ENCODE data around the gene G6PC2.
A peak's percentile ranks its signal among the peaks of the same experiment; 100 is the strongest.
"Not testable (repeated sequence)": the region's sequence is repeated elsewhere in the genome, so short reads cannot be mapped to it uniquely, and the experiment has no call there.

The G6PC2 gene

DNA sequence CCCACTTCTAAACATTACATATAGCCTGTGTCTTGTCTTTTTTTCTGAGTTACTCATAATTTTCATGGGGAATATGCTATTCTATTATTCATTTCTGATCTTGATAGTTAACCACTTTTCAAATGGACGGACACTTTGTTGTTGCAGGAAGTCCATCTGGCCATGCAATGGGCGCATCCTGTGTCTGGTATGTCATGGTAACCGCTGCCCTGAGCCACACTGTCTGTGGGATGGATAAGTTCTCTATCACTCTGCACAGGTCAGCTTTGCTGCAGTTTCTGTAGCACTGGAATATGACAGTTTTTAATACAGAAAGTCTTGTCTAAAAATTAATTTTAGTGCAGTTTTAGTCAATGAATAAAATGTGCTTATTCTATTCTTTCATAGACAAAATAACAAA lies 3.3 kb downstream of the G6PC2 start:
- DNase-seq (ENCODE audit: low spot score), result no peak

DNA sequence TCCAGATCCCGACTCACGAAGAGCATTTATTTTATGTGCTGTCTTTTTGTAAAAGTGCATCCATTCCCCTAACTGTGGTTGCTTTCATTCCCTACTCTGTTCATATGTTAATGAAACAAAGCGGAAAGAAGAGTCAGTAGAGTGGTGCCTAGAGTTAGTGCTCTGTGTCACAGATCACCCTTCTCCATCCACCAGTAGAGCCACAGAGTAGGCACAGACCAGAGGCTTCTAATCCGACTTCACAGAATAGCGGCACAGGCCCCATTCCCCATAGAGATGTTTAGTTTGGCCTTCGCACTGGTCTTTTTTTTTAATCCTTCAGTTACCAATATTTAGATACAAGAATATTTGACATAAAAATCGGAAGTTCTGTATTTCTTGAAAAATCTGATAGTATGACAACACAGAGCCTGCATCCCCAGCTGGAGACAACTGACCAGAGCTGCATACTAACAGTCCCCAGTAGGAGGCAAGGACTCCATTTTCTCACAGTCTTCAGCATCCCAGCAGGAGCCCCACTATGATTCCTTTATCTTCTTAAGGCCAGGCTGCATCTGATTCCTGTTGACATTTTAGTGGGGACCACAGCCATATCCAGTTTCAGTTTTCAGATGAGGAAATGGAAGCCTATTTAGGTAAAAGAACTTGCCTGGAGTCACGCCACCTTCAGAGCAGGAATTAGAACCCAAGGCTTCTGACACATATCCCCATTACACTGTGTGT lies 7.0 kb downstream of the G6PC2 start:
- DNase-seq (ENCODE audit: low spot score), result no peak

DNA sequence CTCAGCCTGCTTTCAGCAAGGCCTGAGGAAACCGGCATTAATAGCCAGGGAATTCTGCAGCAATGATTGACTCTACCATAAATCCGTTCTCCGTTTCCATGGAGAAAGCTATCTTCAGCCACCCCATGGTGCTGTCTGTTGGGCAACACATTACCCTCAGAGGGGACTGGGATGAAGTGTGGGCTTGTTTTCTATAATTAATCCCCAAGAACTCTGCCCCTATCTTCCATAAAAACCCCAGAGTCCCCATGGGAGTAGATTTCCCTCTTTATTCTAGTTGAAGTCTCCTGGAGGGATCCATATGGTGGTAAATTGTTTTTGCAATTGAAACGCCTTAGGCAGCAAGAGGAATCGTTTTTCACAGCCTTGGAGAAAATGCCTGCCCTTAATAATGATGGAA lies 9.2 kb downstream of the G6PC2 start:
- DNase-seq (ENCODE audit: low spot score), result peak; percentile 15

DNA sequence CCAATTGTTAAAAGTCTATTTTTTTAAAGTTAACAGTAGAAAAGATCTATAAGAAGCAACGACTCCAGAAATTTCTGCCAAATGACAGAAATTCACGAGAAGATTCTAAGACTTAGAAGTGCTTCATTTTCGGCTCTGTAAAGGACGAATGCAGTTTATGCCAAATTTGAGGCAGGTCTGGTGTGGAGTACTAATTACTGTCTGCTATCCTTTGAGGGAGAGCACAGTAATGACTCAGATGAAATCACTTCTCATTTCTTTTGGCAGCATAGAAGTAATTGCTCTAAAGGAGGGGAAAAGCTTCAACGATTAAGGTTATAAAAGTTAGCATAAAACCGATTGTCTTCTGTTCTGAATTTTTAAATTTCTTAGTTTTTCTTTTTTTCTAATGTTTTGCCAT lies 11.4 kb downstream of the G6PC2 start:
- DNase-seq (ENCODE audit: low spot score), result peak; percentile 48

DNA sequence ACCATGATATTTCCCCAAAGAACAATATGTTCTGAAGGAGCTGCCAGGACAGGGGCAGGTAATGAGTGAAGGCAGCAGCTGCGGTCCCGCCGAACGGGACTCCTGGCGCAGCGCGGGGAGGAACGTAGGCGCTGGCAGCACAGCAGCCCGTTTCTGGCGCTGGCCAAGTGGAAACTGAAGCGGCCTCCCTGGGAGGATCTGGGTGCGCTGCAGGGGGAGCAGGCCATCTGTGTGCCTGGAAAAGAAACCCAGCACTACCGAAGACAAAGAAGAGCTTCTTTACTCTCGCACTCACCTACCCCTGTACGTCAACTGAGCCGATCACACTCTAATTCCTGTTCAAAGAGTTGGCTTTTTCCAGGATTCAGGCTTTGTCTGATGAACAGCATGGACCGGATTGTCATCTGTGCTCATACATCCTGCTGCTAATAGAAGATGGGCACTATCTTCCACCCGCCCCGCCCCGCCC lies 11.8 kb downstream of the G6PC2 start:
- DNase-seq (ENCODE audit: low spot score), result peak; percentile 51

DNA sequence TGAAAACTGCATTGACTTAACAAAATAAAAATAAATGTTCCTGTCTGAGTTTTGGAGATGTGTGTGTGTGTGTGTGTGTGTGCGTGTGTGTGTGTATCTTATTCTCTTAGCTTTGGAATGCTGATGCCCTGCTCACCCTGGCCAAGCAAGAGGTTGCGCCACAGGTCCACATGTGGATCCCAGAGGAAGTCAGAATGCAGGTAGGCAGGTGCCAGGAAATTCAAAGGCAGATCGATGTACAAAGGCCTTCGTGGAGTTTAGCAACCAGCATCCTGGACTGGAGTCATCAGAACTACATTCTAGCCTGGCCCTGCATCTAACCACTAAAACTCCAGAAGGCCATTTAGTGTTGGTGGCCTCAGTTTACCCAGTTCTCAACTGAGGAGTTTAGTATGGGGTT lies 12.4 kb downstream of the G6PC2 start:
- DNase-seq (ENCODE audit: low spot score), result no peak

DNA sequence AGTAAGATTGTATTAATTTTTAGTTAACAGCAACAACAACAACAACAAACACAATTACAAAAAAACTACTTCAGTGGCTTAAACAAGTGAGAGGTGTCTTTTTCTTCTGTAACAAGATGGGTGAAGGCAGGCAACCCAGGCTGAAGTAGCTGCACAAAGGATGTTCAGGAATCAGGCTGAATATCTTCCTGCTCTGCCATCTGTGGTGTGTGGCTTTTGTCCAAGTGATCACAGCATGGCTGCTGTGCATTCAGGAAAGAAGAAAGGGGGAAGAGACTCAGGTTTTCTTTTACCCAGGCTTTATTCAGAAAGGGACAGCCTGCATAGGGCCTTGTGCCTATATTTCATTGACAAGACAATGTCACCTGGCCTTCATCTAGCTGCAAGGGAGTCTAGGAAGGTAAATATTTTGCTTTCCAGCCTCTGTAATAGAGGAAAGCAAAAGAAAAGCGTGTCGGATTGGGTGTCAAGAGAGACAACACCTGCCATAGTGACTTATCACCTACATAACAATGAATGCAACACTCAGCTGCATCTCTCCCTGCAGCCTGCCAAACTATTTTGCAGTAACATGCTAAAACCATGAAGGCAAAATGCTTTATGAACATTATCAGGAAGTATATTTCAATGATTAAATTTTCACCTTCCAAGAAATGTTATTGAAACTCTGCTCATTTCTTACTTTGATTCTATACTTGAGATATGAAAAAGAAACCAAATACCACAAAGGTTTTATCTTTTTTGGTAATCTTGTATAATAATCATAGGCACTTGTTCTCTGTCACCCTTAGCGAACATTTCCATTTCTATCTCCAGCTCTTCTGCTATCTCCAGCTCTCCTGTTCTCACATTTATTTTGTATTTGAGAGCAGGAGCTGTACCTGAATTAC lies 14.6 kb downstream of the G6PC2 start:
- DNase-seq (ENCODE audit: low spot score), result peak; percentile 38

DNA sequence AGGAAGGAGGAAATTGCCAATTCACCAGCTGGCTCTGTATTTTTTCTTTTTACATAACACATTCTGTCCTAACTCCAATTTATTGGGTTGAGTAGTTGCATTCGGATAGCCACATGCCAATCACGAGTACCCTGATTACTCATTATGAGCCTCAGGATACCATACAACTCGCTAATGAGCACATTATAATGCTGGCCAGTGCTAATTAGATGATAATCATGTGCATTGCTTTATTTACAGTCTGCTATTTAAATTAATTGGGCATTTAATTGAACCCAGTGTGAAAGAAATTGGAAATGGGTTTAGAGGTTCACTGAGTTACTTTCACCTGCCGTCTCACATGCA lies 15.2 kb downstream of the G6PC2 start:
- DNase-seq (ENCODE audit: low spot score), result peak; percentile 30

DNA sequence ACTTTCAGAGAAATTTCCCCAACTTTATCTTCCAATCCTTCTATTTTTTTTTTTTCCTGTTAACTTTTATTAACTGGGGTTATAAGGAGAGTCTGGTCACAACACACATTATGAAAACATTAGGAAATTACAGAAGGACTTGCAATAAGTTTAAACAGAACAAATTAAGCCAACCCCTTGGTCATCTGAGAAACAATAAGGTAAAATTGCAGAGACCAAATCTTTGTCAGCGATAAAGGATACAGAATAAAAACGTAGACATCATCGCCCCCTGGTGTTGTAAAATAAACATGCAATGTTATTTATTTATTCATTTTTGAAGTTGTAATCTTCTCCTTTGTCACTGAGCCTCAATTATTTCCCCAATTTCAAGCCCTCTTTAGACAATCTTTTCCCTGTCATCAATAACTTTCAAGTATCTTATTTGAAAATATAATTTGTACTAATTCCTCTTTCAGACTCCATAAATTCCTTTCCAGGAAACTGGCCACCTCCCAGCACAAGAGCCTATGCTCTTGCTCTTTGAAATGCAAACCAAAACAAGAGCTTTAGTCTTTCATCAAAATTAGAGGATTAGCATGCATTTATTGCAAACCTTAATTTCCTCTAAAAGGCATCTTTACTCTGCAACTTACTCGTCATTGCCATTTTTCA lies 19.5 kb downstream of the G6PC2 start:
- no peak for DNase-seq (ENCODE audit: low spot score)

DNA sequence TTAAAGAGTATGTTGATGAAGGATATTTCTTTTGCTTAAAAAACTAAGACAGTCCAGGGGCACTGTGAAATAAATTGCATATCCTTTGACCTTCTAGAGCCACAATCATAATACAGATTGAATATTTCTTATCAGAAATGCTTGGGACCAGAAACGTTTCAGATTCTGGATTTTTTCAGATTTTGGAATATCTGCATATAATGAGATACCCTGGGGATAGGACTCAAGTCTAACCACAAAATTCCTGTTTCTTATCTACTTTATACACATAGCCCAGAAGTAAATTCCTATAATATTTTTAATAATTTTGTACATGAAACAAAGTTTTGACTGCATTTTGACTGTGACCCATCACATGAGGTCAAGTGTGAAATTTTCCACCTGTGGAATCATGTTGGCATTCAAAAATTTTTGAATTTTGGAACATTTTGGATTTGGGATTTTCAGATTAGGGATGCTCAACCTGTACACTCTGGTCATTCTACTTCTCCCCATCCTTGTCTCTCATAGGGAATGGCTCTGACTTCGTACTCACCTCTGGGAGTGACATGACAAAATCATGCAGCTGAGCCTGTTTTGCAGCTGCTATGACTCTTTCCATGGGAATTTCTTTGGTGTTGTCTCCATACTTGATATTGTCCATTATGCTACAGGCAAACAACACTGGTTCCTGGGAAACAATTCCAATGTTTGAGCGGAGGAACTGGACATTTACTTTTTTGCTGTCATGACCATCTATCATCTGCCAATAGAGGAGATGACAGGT lies 25.7 kb downstream of the G6PC2 start:
- DNase-seq (ENCODE audit: low spot score), result no peak

DNA sequence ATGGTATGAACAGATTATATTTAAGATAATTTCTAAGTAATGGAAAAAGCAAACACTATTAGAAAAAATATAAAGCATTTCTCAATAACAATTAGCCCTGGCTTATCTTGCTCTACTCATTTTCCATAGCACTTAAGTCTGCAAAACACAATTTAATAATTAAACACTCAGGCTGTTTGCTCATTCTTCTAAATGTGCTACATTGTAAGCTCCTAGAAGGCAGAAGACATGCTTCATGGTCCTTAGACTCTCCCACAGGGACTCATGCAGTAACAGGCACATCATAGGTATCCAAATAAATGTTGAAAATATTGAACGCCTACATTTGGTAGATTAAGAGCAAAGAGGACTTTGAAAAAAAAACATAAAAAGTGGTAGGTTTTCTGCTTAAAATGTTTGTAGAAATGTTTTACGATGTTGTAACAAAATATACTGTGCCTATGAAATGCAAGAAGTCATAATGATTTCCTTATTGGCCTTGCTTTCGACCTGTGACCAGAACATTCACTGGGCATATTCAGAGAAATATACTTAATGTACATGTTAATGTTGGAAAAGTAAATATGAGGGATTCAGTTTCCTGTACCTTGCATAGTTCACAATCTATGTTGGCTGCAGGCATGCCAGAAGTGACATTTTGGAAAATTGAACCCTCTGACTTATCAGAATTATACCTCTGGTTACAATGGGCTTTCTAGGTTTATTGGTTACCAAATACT lies 27.2 kb downstream of the G6PC2 start:
- DNase-seq (ENCODE audit: low spot score), result no peak

DNA sequence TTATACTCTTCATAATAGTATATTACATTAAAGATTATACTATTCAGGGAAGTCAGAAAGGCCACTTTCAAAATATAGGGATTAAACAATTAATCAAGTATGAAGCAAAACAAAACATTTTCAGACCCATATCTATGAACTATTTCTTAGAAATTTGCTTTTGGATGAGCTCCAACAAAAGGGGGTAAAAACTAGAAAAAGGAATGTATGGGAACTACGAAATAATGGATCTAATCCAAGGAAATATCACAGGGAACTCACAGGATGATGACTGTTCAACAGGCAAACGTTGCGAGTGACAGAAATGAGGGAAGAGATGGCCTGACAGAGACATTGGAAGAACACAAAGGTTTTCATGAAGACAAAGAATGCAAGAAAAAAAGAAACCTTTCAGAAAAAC lies 27.9 kb downstream of the G6PC2 start:
- DNase-seq (ENCODE audit: low spot score), result no peak

DNA sequence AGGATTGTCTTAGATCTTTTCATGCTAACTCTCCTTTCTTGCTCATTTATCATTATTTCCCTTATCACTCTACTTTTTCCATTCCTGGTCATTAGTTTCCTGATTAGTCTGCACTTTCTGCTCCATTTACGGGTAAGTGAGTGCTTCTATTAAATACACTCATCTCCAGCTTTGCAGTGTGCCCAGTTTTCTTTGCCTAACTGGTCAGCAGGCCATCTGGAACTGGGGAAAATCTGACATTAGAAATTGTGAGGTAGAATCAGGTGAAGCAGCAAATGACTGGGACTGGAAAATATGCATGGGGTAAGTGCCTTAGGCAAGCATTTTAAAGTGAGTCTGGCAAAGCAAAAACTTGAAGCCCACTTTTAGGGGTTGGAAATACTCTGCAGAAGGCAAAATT lies 29.2 kb downstream of the G6PC2 start:
- no peak for DNase-seq (ENCODE audit: low spot score)

DNA sequence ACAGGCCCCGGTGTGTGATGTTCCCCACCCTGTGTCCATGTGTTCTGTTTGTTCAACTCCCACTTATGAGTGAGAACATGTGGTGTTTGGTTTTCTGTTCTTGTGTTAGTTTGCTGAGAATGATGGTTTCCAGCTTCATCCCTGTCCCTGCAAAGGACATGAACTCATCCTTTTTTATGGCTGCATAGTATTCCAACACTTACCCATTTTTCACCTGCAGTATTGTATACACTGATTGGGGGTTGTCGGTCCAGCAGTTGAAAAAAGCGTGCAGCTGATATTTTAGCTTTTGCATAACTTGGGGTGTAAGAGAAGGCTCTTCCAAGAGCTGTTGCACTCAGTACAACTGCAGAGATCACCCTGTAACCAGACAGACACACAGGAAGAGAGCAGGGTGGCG lies 31.1 kb downstream of the G6PC2 start:
- DNase-seq (ENCODE audit: low spot score), result not testable (repeated sequence)

DNA sequence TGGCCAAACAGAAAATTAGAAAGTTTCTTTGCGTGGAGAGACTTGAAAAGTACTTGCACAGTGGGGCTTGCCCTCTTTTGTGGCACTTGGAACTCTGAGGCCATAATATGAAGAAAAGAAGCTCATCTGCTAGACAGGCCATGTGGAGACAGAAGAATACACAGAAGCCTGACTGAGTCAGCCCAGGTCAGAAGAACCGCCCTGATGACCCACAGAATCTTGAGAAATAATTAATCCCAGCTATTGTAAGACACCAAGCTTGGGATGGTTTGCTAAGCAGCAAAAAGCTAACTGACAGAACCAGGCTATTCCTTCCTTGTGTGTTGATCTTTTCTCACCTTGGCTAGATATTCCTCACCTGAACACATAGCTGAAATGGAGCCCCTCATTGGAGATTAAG lies 33.7 kb downstream of the G6PC2 start:
- DNase-seq (ENCODE audit: low spot score), result no peak

DNA sequence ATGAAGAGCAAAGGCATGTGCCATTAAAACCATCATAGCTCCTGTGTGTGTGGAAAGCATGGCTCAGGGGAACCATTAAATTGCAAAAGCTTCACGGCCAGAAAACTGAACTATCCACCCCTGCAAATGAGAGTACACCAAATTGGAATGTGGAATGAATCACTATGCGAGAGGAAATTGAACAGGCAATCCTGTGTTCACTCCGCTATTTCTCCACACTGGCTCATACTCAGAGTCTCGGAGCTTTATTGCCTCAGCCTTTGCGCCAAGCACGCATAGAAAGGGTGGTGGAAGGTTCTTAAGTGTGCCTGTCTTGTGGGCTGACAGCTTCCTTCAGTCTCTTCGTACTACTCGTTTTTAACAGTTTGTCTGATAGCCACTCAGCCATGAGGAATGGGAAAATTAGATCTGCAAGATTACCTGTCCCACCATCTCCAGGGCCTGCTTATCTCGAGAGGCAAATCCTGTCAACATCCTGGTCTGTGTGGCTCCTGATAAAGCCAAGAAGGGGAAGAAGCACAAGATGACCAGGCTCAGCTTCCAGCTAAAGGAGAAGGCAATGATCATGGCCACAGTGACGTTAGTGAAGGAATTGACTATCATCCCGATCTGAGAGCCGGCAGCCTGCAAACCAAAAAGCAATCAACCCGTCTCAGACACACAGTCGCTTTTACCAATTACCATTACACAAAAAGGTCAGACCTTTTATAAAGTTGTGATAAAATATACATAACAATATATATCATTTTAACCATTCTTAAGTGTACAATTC lies 34.9 kb downstream of the G6PC2 start:
- no peak for DNase-seq (ENCODE audit: low spot score)

DNA sequence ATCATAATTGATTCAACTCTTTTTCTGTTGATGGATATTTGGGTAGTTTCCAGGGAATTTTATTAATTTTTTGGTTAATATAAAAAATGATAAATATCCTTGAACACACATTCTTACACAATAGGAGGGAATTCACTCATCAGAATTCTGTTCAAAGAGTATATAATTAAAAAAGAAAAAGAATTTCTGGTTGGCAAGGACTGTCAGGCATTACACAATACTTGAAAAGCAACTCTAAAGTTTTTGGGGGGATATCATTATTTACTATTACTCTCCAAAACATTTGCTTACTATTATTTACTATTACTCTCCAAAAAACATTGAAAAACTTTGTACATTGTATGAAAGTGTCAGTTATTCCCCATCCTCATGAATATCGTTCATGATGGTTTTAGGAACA lies 38.0 kb downstream of the G6PC2 start:
- no peak for DNase-seq (ENCODE audit: low spot score)

DNA sequence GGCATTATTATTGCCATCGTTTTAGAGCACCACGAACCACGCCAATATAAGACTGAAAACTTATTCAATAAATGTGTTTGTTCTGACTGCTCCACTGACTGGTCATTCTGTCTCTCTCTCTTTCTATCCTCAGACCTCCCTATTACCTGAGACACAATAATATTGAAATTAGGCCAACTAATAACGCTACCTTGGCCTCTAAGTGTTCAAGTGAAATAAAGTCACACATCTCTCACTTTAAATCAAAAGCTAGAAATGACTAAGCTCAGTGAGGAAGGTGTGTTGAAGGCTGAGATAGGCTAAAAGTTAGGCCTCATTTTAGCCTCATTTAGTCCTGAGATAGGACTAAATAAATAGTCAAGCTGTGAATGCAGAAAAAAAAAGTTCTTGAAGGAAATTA lies 38.8 kb downstream of the G6PC2 start:
- no peak for DNase-seq (ENCODE audit: low spot score)

DNA sequence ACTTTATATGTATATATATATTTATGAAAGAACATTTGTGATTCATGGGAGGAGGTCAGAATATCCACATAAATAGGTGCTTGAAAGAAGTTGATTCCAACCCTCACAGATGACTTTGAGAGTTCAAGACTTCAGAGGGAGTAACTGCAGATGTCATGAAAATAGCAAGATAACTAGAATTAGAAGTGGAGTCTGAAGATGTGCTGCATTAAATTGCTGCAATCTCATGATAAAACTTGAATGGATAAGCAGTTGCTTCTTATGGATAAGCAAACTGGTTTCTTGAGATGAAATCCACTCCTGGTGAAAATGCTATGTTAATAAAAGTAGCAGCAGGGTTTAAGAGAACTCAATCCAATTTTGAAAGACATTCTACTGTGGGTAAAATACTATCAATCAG lies 40.2 kb downstream of the G6PC2 start:
- DNase-seq (ENCODE audit: low spot score), result no peak

DNA sequence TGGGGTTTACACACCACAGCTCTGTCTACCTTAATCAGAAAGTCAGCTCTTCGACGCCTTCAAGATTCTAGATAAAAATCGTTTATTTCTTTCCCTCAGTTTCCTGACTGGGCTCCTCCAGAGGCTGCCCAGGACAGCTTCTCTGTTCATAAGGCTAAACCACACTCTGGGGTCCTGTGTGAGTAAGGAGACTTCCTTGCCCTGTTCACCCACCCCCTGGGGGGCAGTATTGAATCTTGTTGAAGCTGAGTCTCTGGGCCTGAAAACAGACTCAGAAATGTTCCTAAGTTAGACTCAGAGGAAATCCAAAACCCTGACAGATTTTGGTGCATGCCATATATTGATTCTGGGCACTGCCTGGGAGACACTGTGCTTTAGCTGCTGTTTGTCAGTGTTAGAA lies 43.0 kb downstream of the G6PC2 start:
- no peak for DNase-seq (ENCODE audit: low spot score)

DNA sequence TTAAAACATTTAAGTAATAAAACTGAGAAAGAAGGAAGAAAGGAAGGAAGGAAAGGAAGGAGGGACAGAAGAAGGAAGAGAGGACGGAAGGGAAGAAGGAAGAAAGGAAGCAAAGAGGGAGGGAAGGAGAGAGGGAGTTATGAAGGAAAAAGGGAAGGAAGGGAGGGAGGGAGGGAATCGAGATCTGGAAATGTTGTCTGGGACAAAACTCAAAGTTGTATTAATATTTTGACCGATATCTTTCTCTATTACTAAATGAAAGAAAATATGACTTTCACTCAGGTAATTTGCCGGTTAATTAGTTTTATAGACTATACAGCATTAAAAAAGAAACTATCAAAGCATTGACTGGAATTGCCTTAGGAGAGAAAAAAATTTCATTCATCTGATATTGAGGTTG lies 44.4 kb downstream of the G6PC2 start:
- DNase-seq (ENCODE audit: low spot score), result no peak
